ENCODE results near the gene ID2. TPM values are rescaled to one million over a fixed set of nuclear protein-coding genes. Genes with fewer than 3 reads are reported as not detected.

The ID2 gene
- total and polyA plus RNA-seq, 2 of the 13 experiments (the other 11 are each of a cell fraction or from before 2014, with no cell fraction given), result 214 to 719 TPM

- TF ChIP-seq LRRFIP1 (CRISPR knock-in tag; conservative IDR thresholded peaks at IDR 0.05), result no peak
- peak; percentile 89; the same call in 1 of the 2 replicates for TF ChIP-seq CCDC6 (CRISPR knock-in tag; IDR thresholded peaks at IDR 0.05)
- no peak for TF ChIP-seq ZNF432 (CRISPR knock-in tag; IDR thresholded peaks at IDR 0.05; ENCODE audit: borderline replicate concordance)
- TF ChIP-seq PITX1 (CRISPR knock-in tag; IDR thresholded peaks at IDR 0.05), result no peak
- TF ChIP-seq ZNF746 (CRISPR knock-in tag; IDR thresholded peaks at IDR 0.05), result no peak; the same call in 1 of the 2 replicates
- TF ChIP-seq TARDBP (CRISPR knock-in tag; IDR thresholded peaks at IDR 0.05), result peak; percentile 70
- TF ChIP-seq, protein P1, sequence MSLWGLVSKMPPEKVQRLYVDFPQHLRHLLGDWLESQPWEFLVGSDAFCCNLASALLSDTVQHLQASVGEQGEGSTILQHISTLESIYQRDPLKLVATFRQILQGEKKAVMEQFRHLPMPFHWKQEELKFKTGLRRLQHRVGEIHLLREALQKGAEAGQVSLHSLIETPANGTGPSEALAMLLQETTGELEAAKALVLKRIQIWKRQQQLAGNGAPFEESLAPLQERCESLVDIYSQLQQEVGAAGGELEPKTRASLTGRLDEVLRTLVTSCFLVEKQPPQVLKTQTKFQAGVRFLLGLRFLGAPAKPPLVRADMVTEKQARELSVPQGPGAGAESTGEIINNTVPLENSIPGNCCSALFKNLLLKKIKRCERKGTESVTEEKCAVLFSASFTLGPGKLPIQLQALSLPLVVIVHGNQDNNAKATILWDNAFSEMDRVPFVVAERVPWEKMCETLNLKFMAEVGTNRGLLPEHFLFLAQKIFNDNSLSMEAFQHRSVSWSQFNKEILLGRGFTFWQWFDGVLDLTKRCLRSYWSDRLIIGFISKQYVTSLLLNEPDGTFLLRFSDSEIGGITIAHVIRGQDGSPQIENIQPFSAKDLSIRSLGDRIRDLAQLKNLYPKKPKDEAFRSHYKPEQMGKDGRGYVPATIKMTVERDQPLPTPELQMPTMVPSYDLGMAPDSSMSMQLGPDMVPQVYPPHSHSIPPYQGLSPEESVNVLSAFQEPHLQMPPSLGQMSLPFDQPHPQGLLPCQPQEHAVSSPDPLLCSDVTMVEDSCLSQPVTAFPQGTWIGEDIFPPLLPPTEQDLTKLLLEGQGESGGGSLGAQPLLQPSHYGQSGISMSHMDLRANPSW (CRISPR knock-in tag; IDR thresholded peaks at IDR 0.05; ENCODE audit: borderline replicate concordance), result 0 out of 2 replicates have a peak, but pooled peaks have one; percentile 37
- peak; percentile 58; the same call in 1 of the 2 replicates for TF ChIP-seq ZNF331 (CRISPR knock-in tag; IDR thresholded peaks at IDR 0.05)
- no peak for TF ChIP-seq ZNF577 (CRISPR knock-in tag; IDR thresholded peaks at IDR 0.05; ENCODE audit: borderline replicate concordance, low read depth)
- TF ChIP-seq ZNF629 (CRISPR knock-in tag; conservative IDR thresholded peaks at IDR 0.05), result peak; percentile 29; the same call in 1 of the 2 replicates
- TF ChIP-seq PAXIP1 (CRISPR knock-in tag; conservative IDR thresholded peaks at IDR 0.05), result peak; percentile 97
- TF ChIP-seq AKAP8 (CRISPR knock-in tag; IDR thresholded peaks at IDR 0.05), result 0 out of 2 replicates have a peak, but pooled peaks have one; percentile 61
- no peak for TF ChIP-seq ZFP1 (CRISPR knock-in tag; IDR thresholded peaks at IDR 0.05)
- no peak for TF ChIP-seq ZNF678 (CRISPR knock-in tag; IDR thresholded peaks at IDR 0.05)
- TF ChIP-seq PRDM10 (CRISPR knock-in tag; IDR thresholded peaks at IDR 0.05; ENCODE audit: low read depth), result peak; percentile 17; the same call in 1 of the 2 replicates
- peak; percentile 35; the same call in 1 of the 2 replicates for TF ChIP-seq ZNF644 (CRISPR knock-in tag; IDR thresholded peaks at IDR 0.05; ENCODE audit: low read depth)
- peak; percentile 74 for TF ChIP-seq SMAD3 (CRISPR knock-in tag; IDR thresholded peaks at IDR 0.05)
Measured at GRCh38 chr2:8633735-8634313, 48.0 kb upstream of the ID2 start (continued).

Measured in HepG2 (cell line).